Hindlimb muscle (tissue), 1 donor: ENCODE results near the gene MCF2L. TPM values are rescaled to one million over a fixed set of nuclear protein-coding genes. Genes with fewer than 3 reads are reported as not detected.

Experiments
- DNase-seq: peaks from one replicate; pipeline ENCODE4 v3.0.0-alpha.2; 2013
- polyA plus RNA-seq: library from polyadenylated mRNA; unstranded; fragments of 120-200 nt; gene quantifications from one replicate; pipeline ENCODE4 v1.2.1, GENCODE V29; 2013; ENCODE audit not compliant: insufficient read length

The MCF2L gene
- polyA plus RNA-seq, 1 donor: 23.3 TPM

DNA sequence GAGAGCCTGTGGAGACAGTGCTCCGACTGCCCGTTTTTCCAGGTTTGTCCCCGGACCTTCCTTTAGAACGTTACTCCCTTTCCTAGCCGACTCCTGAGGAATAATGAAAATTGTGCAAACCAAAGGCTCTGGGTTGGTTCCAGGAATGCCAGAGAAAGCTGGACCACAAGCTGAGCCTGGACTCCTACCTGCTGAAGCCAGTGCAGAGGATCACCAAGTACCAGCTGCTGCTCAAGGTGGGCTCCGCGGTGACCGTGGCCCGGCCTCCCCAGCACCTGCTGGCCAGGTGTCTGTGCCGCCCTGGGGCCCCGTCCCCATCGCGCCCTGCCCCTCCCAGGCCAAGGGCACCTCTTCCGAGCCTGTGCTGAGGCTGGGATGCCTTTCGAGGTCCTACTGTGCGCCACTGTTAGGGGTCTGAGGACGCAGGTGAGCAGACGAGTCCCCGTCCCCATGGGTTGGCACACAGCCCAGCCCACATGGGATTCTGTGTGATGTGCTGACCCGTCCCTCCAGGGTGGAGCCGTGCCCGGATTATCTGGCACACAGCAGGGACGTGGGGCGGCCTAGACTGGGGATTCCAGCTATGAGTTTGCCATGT lies 116.0 kb downstream of the MCF2L start:
- DNase-seq: no peak

DNA sequence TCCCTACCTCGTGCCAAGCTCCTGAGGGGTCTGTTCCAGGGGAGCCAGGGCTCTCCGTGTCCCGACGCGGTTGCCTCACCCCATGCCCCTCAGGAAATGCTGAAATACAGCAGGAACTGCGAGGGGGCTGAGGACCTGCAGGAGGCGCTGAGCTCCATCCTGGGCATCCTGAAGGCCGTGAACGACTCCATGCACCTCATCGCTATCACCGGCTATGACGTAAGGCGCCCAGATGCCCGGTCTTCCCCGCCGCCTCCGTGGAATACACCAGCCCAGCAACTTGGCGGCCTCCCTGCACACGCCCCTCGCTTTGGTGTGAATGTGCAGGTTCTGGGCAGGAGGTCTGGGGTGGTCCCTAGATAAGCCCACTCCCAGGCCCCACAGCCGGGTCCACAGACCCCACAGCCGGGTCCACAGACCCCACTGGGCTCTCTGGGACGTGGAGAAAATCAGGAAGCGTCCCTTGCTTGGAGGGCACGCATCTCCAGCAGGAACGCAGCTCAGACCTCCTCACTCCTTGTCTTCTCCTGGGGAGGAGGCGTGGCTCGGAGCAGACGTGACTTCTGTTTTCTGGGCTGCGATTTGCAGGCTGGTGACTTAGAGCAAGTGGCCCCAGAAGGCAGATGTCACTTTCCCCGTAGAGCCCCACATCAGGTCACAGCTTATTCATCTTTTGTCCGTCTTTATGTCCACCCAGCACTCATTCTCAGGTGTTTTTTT lies 117.2 kb downstream of the MCF2L start:
- DNase-seq: no peak

DNA sequence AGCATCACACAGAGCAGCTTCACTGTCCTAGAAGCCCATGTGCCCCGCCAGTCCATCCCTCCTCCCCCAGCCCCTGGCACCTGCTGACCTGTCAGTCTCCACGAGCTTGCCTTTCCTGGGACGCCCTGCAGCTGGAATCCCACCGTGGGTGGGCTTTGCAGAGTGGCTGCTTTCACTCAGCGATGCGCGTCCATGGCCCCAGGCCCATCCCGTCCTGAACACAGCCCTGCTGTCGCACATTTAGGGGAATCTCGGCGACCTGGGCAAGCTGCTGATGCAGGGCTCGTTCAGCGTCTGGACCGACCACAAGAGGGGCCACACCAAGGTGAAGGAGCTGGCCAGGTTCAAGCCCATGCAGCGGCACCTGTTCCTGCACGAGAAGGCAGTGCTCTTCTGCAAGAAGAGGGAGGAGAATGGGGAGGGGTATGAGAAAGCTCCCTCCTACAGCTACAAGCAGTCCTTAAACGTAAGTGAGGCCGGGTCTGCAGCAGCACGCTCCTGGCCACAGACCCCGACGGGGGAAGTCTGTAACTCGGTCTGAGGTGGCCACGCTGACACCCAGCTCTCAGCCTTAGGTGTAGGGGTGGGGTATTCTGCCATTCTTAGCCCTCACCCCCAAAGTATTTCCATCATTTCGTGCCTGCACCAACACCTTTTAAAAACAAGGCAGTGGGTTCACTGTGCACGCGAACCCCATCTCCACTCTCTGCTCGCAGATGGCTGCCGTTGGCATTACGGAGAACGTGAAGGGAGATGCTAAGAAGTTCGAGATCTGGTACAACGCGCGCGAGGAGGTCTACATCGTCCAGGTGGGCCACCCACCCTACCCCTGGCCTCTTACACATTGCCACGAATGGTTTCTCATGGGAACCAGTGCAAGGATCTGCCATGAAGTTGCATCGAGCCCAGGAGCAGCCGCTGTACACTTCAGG lies 118.2 kb downstream of the MCF2L start:
- no peak for DNase-seq

- DNase-seq: no peak
Measured at GRCh38 chr13:113087923-113088690, 119.1 kb downstream of the MCF2L start.

DNA sequence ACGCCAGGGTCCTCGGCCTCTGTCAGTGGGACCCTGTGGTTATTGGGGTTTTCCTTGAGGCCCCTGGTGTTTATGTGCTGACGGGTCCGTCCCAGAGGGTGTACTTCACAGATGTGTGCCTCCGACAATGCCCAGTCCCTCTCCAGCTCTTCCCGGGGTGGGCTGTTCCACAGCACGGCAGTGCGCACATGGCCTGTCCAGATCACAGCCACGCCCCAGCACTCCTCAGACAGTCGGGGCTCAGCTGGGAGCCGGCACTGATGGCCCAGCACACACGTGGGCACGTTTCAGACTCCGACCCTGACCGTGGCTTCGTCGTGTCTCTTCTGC lies 119.6 kb downstream of the MCF2L start:
- no peak for DNase-seq

DNA sequence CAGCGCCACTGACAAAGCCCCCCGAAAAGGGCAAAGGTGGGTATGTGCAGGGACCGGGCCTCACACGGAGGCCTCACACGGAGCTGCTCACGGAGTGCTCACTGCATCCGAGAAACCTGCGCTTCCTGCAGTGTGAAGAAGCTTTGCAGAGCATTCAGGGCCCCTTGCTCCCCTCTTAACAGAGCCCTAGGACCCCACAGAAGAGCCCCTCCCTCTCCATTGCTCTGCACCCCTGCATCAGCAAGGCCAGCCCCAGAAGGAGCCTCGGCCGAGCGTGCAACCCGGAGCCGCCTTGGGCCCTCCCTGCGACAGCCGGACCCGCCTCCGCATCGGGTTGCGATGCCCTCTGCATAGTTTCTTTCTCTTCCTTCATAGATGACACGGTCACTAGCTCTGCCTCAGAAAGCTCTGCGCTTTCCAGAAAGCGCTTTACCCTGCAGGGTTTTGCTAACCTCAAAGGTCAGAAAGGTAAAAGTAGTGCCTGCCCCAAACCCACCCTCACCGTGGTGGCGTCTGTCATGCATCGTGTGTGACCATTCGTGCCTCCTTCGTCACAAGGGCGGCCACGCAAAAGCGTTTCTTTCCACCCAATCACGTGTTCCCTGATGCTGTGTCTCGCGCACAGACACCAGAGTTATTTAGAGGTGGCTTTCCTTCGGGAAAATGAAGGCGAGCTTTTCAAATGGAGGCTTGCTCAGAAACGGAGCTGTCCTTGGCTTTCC lies 120.8 kb downstream of the MCF2L start:
- no peak for DNase-seq

DNA sequence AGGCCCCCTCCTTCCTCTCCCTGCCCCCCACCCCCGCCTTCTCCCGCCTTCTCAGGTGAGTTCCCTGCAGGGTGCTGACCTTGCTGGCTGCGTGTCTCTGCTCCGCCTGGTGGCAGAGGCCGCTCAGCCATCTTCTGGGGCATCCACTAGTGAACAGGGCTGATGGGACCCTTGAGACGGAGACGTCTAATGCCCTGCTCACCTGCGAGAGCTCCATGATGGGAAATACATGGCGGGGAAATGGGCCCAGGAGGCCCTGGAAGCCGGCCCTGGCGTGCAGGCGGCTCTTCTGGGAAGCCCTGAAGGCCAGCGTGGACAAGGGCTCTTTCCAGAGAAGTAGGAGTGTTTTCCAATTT lies 121.4 kb downstream of the MCF2L start:
- DNase-seq: no peak

- DNase-seq: no peak
Measured at GRCh38 chr13:113090806-113091205, 121.8 kb downstream of the MCF2L start.

DNA sequence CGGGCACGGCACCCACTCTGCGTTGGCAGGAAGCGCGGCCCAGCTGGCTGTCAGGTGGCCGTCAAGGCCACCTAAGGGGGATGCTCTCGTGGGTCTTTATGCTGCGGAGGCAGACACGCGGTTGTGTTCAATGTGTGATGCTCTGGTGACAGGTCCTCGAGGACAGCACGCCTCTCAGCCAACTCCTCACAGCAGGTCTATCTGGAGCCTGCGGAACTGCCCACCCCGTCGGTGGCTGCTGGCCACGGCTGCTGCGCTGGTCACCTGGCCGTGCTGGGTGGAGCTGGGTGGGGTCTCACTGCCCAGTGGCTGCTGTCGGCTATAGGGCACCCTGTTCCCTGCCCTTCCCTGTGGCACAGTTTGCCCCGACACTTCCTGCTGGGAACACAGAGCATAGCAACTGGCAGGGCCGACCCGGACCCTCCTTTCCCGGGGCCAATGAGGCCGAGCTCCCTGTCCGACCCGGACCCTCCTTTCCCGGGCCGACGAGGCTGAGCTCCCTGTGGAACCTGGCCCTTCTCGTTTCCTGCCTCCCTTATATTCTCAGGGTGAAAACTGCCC lies 122.3 kb downstream of the MCF2L start:
- DNase-seq: no peak

DNA sequence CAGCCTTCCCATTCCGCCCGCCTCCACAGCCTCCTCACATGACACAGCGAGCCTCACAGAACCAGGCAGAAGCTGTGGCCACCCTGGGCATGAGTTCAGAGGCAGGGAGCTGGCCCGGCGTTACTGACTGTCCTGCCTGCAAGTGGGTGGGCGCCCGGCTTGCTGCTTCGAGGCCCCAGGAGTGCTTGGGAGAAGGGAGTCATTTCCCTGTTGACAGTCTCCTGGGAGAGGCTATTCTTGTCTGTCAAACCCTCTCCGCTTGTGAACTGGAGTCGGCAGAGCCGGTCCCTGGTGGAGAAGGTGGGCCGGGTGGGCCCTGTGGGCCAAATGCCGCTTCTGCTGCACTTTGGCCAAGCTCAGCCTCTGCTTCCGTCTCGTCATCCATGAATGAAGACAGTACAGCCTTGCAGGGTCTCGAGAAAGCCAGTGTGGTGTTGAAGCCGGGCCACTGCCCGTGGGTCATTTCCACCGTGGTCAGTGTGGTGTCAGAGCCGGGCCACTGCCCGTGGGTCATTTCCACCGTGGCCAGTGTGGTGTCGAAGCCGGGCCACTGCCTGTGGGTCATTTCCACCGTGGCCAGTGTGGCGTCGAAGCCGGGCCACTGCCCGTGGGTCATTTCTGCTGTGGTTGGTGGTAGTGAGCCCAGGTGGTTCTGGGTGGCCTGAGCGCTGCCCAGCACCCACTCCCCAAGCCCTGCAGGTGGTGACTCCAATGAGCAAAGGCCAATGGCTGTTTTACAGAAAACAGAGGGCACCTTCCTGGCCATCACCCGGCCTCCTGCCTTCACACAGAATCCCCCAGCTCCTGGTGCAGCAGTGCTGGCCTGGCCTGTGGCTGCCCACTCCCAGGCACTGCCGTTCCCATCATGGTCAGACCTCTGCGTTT lies 123.1 kb downstream of the MCF2L start:
- DNase-seq: no peak

GRCh38 chr13:113092776-113093579 lies 124.0 kb downstream of the MCF2L start:
- no peak for DNase-seq

DNA sequence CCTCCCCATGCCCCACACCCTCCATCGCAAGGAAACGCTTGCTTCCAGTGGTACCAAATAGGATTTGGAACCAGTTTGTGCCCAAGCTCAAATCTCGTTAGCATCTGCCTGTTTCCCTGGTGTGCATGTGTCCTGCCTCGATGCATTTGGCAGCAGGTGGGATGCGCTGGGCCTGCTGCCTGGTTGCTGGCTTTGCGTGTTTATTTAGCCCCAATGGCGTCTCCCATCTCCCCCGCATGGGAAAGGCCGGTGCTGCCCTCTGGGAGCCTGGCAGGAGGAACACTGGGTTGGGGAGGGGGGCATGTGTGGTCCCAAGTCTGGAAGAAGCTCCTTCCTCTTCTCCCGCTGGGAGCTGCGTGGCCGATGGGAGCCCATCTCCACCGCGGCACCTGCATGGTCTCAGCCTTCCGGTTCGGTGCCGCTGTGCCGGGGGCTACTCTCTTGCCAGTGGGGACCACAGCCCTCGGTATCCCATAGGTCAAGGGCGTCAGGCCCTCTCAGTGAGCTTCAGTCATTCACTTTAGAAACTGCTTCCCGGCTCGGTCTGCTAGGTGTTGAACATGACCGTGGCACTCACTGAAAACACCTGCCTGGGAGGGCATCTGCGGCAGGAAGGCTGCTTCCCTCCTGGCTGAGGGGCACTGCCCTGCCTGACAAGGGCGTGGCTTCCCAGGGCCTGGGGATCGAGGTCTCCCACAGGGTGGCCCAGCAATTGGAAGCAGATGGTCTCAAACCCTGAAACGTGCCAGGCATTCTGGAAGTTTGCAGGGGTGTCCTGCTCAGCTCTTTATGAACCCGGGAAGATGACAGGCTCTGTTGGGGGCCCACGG lies 124.8 kb downstream of the MCF2L start:
- no peak for DNase-seq

DNA sequence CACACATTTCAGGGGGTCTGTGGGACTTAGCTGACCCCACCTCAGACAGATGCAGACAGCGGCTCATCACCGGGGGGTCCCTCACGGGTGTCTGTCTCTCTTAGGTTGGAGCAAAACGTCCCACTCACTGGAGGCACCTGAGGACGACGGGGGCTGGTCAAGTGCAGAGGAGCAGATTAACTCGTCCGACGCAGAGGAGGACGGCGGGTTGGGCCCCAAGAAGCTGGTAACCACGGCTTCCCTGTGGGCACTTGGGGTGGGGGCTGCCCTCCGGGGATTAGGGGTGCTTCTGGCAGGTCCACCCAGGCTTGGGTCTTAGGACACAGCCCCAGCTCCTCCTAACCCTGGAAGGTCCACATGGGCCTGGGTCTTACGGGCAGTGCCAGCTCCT lies 125.4 kb downstream of the MCF2L start:
- DNase-seq: no peak

DNA sequence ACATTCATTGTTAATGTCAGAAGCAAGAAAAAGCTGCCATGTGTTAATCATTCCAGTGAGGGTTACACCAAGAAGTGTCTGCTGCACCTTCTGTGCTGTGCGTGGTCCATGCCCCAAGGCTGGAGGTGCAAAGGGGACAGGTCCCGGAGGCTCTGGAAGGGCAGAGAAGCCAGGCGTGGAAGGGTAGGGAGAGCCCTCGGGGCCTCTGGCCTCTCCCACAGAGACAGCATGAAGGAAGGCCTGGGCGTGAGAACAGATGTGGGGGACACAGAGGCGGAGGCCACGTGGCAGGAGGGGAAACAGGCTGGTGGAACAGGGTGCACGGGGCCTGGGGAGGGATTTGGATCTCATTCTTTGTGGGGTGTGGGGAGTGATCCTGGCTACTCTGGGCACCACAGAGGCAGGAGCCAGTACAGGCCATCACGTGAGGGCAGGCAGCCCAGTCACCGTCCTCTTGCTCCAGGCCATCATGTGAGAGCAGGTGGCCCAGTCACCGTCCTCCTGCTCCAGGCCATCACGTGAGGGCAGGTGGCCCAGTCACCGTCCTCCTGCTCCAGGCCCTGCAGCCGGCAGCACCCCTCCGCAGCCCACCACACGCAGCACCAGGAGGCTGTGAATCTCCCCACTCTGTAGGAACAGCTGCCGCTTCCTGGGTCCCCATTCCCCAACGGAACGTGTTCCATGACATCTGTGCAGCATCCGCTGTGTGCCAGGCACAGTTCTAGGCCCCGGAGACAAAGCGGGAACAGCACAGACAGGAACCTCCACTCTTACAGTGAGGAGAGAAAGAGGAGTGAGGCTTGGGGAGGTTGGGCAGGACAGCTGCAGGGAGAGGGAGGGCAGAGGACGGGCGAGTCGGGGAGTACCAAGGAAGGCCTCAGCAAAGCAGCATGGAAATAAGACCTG lies 126.4 kb downstream of the MCF2L start:
- DNase-seq: no peak

- DNase-seq: no peak
Measured at GRCh38 chr13:113096052-113096744, 127.2 kb downstream of the MCF2L start.

- no peak for DNase-seq
Measured at GRCh38 chr13:113096745-113097305, 127.8 kb downstream of the MCF2L start.

- DNase-seq: no peak
Measured at GRCh38 chr13:113097651-113098050, 128.6 kb downstream of the MCF2L start.
